Ishikawa (cell line): Measurements from ENCODE around the gene DEFB118.

Experiments used
- CEBPB ChIP-seq: IDR thresholded peaks from 2 replicates; pipeline ENCODE4 v1.6.1; 2012
- CREB1 ChIP-seq: IDR thresholded peaks from 2 replicates; pipeline ENCODE4 v1.6.1; 2012; ENCODE audit warnings: low read depth
- EGR1 ChIP-seq: IDR thresholded peaks from 2 replicates; pipeline ENCODE4 v1.6.1; 2012
- EP300 ChIP-seq: IDR thresholded peaks from 2 replicates; pipeline ENCODE4 v1.6.1; 2012; ENCODE audit warnings: borderline replicate concordance
- FOXM1 ChIP-seq: IDR thresholded peaks from 2 replicates; pipeline ENCODE4 v1.6.1; 2012; ENCODE audit warnings: low read depth, borderline replicate concordance
- MAX ChIP-seq: IDR thresholded peaks from 2 replicates; pipeline ENCODE4 v1.6.1; 2012
- NFIC ChIP-seq: IDR thresholded peaks from 2 replicates; pipeline ENCODE4 v1.6.1; 2012
- RAD21 ChIP-seq: IDR thresholded peaks from 2 replicates; pipeline ENCODE4 v1.6.1; 2012; ENCODE audit warnings: low read depth
- REST ChIP-seq: IDR thresholded peaks from 2 replicates; pipeline ENCODE4 v1.6.1; 2012; ENCODE audit warnings: low read depth, mild to moderate bottlenecking
- TAF1 ChIP-seq: IDR thresholded peaks from 2 replicates; pipeline ENCODE4 v1.6.1; 2012; ENCODE audit warnings: low read depth, mild to moderate bottlenecking
- TCF12 ChIP-seq: IDR thresholded peaks from 2 replicates; pipeline ENCODE4 v1.6.1; 2012; ENCODE audit warnings: low read depth
- TEAD4 ChIP-seq: IDR thresholded peaks from 2 replicates; pipeline ENCODE4 v1.6.1; 2012
- USF1 ChIP-seq: IDR thresholded peaks from 2 replicates; pipeline ENCODE4 v1.6.1; 2012
- YY1 ChIP-seq: IDR thresholded peaks from 2 replicates; pipeline ENCODE4 v1.6.1; 2012; ENCODE audit warnings: low read depth
- ZBTB7A ChIP-seq: IDR thresholded peaks from 2 replicates; pipeline ENCODE4 v1.6.1; 2012; ENCODE audit warnings: low read depth

The DEFB118 gene

GRCh38 chr20:31406115-31406514 is 37.7 kb downstream of the DEFB118 start, which contains the start of gene DEFB121:
DEFB121 (minus strand) TSS chr20:31406215; CDS start chr20:31406152, 63 bp downstream.
- TF ChIP-seq EP300: no peak
- TF ChIP-seq TCF12: no peak
- TF ChIP-seq CREB1: no peak
- TF ChIP-seq USF1: no peak
- TF ChIP-seq REST: no peak
- no peak for TF ChIP-seq CEBPB
- TF ChIP-seq RAD21: no peak
- TF ChIP-seq EGR1: no peak
- TF ChIP-seq ZBTB7A: no peak
- no peak for TF ChIP-seq TEAD4
- TF ChIP-seq NFIC: no peak
- TF ChIP-seq TAF1: no peak
- no peak for TF ChIP-seq FOXM1
- TF ChIP-seq YY1: no peak
- TF ChIP-seq MAX: no peak

- TF ChIP-seq CEBPB: no peak
- TF ChIP-seq TCF12: no peak
- no peak for TF ChIP-seq CREB1
- TF ChIP-seq TAF1: no peak
- no peak for TF ChIP-seq EGR1
- no peak for TF ChIP-seq TEAD4
- no peak for TF ChIP-seq MAX
- TF ChIP-seq NFIC: no peak
- no peak for TF ChIP-seq USF1
- TF ChIP-seq EP300: no peak
- no peak for TF ChIP-seq REST
- TF ChIP-seq RAD21: no peak
- TF ChIP-seq ZBTB7A: no peak
- TF ChIP-seq FOXM1: no peak
- no peak for TF ChIP-seq YY1
Measured at GRCh38 chr20:31410011-31410410, 41.6 kb downstream of the DEFB118 start.

- TF ChIP-seq NFIC (no peak), EGR1 (no peak), USF1 (no peak), REST (no peak), TAF1 (no peak), CREB1 (no peak), EP300 (no peak), RAD21 (no peak), CEBPB (no peak), TEAD4 (no peak), ZBTB7A (no peak), YY1 (no peak), FOXM1 (no peak)
Measured at GRCh38 chr20:31414381-31414780, 46.0 kb downstream of the DEFB118 start.

- no peak for TF ChIP-seq EP300
- no peak for TF ChIP-seq TAF1
- no peak for TF ChIP-seq NFIC
- no peak for TF ChIP-seq RAD21
- no peak for TF ChIP-seq FOXM1
- TF ChIP-seq MAX: no peak
- TF ChIP-seq REST: no peak
- TF ChIP-seq YY1: no peak
- no peak for TF ChIP-seq TEAD4
- no peak for TF ChIP-seq ZBTB7A
Measured at GRCh38 chr20:31415653-31416052, 47.3 kb downstream of the DEFB118 start.
